ENCODE measurements around the gene APELA.
"Not testable (repeated sequence)": the region's sequence is repeated elsewhere in the genome, so short reads cannot be mapped to it uniquely, and the experiment has no call there.

APELA gene, protein sequence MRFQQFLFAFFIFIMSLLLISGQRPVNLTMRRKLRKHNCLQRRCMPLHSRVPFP

DNA sequence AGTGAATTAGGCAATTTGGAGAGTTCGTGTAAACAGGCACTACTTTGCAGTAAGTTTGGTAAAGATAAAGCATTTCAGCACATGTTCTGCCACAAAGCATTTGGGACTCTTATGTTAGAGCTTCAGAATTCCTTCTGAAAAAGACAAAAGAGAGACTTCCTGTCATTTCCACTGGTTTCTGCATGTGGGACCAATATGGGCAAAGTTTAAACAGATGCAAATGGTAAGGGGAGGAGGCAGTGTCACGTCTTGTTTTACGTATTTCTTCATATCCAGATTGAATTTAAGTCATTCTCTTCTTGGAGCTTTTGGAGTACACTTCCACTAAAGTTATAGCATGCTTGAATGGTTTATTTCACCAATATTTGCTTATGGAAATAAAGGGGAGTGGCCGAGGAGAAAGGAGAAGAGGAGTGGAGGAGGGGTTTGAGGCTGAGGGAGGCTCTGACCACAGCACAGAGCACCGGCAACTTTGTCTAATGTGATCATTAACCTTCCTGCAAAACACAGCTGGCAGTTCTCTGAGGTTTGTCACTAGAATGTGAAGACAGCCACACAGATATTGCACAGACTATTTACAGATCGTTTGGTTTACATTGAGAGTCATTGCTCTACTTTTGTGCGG, at the start of gene APELA:
Gene APELA (plus strand): TSS at position 479 of the 625 bp plus-strand sequence. CDS start 154 bp downstream, outside the sequence.
- DNase-seq (ENCODE audit: low spot score) = no peak

- no peak for DNase-seq (ENCODE audit: low spot score)
Observed at GRCh38 chr4:164828955-164829354, 48.0 kb upstream of the APELA start.

GRCh38 chr4:164846566-164846965, 30.4 kb upstream of the APELA start:
- no peak for DNase-seq (ENCODE audit: low spot score)

- no peak for DNase-seq (ENCODE audit: low spot score)
Observed at GRCh38 chr4:164847016-164847415, 30.0 kb upstream of the APELA start.

DNA sequence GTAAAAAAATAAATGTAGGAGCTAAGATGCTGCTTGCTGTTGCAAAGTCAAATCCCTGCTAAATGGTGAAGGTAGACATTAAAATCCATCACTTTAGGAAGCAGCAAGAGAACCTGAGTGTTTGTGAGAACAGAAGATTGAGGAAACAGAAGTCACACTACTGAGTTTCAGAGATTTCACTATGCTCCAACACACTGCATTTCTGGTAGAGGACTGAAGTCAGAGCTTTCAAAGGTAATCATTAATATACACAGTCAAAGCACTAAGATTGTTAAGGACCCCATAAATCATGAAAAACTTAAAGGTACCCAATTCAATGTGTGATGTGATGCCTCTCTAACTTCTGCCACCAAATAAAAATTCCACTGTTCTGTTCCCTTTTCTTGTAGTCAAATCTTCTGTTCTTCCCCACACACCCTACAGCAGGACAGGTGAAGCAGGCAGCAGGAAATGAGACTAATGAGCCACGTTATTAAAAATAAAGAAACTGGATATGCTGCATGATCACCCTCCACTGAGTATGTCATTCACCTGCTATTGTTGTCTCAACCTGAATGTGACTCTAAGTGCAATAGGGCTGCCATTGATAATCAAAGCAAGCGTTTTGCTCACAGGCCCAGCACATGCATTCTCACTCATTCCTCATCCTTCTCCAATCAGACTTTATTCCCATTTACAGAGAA, 28.9 kb upstream of the APELA start:
- no peak for DNase-seq (ENCODE audit: low spot score)

- DNase-seq (ENCODE audit: low spot score) = no peak
Observed at GRCh38 chr4:164856396-164856795, 20.6 kb upstream of the APELA start.

- no peak for DNase-seq (ENCODE audit: low spot score)
Observed at GRCh38 chr4:164866817-164867490, 10.0 kb upstream of the APELA start.

- no peak for DNase-seq (ENCODE audit: low spot score)
Observed at GRCh38 chr4:164871673-164872072, 5.3 kb upstream of the APELA start.

GRCh38 chr4:164872481-164872880, 4.5 kb upstream of the APELA start:
- DNase-seq (ENCODE audit: low spot score) = no peak

DNA sequence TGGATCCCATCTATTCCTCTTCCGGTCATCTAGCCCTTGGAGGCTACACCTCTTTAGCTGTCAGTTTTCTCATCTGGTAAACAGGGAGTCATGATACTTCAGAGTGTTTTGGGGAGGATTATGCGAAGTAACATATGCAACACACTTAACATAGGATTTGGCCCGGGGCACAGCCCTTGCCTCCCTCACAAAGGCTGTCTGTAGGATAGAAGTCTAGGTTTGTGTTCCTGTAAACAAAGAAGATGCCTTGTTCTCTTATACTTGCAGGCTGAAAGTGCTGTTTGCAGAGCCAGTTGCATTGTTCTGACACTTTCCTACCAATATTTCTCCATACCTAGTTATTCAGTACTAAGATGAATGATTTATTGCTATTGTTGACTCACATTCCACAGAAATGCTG, 2.2 kb upstream of the APELA start:
- DNase-seq (ENCODE audit: low spot score) = no peak

- DNase-seq (ENCODE audit: low spot score) = no peak
Observed at GRCh38 chr4:164880489-164881262, 3.7 kb downstream of the APELA start.

- DNase-seq (ENCODE audit: low spot score) = no peak
Observed at GRCh38 chr4:164888096-164888715, 11.2 kb downstream of the APELA start.

DNA sequence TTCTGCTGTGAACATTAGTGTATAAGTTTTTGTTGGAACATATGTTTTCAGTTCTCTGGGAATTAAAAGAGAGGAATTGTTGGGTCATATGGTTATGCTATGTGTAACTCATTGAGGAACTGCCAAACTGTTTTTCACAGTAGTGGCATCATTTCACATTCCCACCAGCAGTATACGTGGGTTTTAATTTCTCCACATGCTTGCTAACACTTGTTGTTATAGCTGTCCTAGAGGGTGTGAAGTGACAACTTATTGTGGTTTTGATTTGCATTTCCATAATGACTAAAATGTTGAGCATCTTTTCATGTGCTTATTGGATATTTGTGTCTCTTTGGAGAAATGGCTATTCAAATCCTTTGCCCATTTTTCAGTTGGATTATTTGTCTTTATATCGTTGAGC, 13.7 kb downstream of the APELA start:
- no peak for DNase-seq (ENCODE audit: low spot score)

GRCh38 chr4:164892018-164892417, 15.0 kb downstream of the APELA start:
- DNase-seq (ENCODE audit: low spot score) = no peak

GRCh38 chr4:164894702-164895101, 17.7 kb downstream of the APELA start:
- DNase-seq (ENCODE audit: low spot score) = no peak

- no peak for DNase-seq (ENCODE audit: low spot score)
Observed at GRCh38 chr4:164902608-164903007, 25.6 kb downstream of the APELA start.

DNA sequence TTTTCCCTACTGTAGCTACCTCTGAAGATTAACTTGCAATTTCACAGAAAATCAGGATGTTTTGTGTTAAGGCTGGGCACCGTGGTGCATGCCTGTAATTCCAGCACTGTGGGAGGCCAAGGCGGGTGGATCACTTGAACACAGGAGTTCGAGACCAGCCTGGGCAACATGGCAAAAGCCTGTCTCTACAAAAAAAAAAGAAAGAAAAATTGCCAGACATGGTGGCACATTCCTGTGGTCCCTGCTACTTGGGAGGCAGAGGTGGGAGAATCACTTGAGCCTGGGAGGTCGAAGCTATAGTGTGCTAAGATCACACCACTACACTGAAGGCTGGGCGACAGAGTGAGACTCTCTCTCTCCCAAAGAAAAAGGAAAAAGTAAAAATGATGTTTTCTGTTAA, 27.4 kb downstream of the APELA start:
- DNase-seq (ENCODE audit: low spot score) = no peak

DNA sequence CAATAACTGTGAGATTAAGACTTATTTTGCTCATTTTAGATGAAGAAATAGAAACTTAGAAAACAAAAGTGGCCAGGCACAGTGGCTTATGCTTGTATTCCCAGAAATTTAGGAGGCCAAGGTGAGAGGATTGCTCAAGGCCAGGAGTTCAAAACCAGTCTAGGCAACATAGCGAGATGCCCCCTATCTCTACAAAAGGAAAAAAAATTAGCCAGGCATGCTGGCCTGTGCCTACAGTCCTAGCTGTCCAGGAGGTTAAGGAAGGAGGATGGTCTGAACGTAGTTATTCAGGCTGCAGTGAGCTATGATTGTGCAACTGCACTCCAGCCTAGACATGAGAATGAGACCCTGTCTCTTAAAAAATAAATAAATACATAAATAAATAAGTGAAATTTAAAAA, 28.0 kb downstream of the APELA start:
- DNase-seq (ENCODE audit: low spot score) = no peak

- DNase-seq (ENCODE audit: low spot score) = no peak
Observed at GRCh38 chr4:164906368-164906767, 29.4 kb downstream of the APELA start.

- DNase-seq (ENCODE audit: low spot score) = not testable (repeated sequence)
Observed at GRCh38 chr4:164913506-164913905, 36.5 kb downstream of the APELA start.

DNA sequence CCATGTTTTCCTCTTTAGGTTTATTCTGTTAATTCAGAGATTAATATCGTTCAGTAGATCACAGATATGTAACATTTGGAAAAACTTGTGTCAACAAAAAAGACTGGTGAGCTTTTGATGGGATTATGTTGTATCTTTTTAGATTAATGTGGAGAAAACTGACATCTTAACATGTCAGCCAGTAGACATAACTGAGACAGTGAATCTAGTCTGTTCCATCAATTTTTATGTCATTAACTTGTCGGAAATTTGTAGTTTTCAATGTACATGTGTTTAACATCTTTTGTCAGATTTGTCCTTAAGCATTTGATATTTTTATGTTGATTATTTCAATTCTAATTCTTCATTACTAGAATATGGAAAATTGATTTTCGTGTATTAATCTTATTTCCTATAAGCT, 42.0 kb downstream of the APELA start:
- DNase-seq (ENCODE audit: low spot score) = no peak

DNA sequence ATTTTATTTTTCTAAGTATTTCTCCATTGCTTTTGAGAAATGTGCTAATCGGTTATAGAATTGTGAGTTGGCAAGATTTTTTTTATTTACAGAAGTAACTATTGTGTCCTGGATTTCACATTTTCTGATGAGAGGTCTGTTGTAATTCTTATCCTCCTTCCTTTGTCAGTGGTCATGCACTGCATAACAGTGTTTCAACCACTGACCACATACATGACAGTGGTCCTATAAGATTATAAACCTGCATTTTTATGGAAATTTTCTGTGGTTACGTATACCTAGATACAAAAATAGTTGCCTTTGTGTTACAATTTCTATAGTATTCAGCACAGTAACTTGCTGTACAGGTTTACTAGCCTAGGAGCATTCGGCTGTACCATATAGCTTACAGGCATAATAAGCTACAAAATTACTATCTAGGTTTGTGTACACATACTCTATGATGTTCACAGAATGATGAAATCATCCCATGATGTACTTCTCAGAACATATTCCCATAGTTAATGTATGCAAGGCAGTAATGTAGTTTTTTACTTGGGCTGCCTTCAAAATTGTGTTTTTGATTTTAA, 47.8 kb downstream of the APELA start:
- DNase-seq (ENCODE audit: low spot score) = no peak

All from HuH-7.5 (cell line).